ENCODE data around the gene ONECUT2. TPM values are rescaled to one million over a fixed set of nuclear protein-coding genes. Genes with fewer than 3 reads are reported as not detected.

The ONECUT2 gene
- total RNA-seq, 4 donors from 2014 or later, result under 0.01 to 0.06 (median under 0.01) TPM; not detected in 1

- WGBS, result 93% methylated on average over 3 of the region's 3 CpGs
- Histone ChIP-seq H3K9me3 (no peaks in the 10 kb centered on the region), H3K4me1 (peaks cover under 1 to 10% (median 9%) of the 10 kb centered on the region in 4 donors), H3K4me3 (no peak overlapping the region), H3K36me3 (no peaks in the 10 kb centered on the region), H3K27ac (replicated peaks in 1 of 4) (no peak overlapping the region), H3K27me3 (no peaks in the 10 kb centered on the region)
- TF ChIP-seq EP300 (IDR thresholded peaks at IDR 0.05) (no peak), POLR2AphosphoS5 (IDR thresholded peaks at IDR 0.05) (no peak), POLR2A (IDR thresholded peaks at IDR 0.05; ENCODE audit: low read depth) (no peak), CTCF (IDR thresholded peaks at IDR 0.05) (no peak)
- peak; percentile 81 for DNase-seq (ENCODE audit: extremely low spot score)
- intact Hi-C loops (cut with DNase I), result no loop called here
Measured at GRCh38 chr18:57461652-57462269, 26.6 kb downstream of the ONECUT2 start.

- H3K27ac ChIP-seq (replicated peaks in 1 of 4), result no peak overlapping the region
- H3K4me1 ChIP-seq, result peaks cover 3 to 13% (median 13%) of the 10 kb centered on the region in 4 donors
- peak; percentile 42 for DNase-seq (ENCODE audit: extremely low spot score)
- no peaks in the 10 kb centered on the region for H3K27me3 ChIP-seq
- H3K36me3 ChIP-seq, result no peaks in the 10 kb centered on the region
- intact Hi-C loops (cut with DNase I), result no loop called here
- 39% methylated on average over 2 of the region's 2 CpGs for WGBS
- no peak overlapping the region for H3K4me3 ChIP-seq
- no peaks in the 10 kb centered on the region for H3K9me3 ChIP-seq
- TF ChIP-seq POLR2A (IDR thresholded peaks at IDR 0.05; ENCODE audit: low read depth), result no peak
- TF ChIP-seq EP300 (IDR thresholded peaks at IDR 0.05), result no peak
Measured at GRCh38 chr18:57466307-57466706, 31.1 kb downstream of the ONECUT2 start.

- 74% methylated on average over 10 of the region's 10 CpGs for WGBS
- no peak overlapping the region for H3K27ac ChIP-seq (replicated peaks in 1 of 4)
- H3K9me3 ChIP-seq, result no peaks in the 10 kb centered on the region
- H3K4me3 ChIP-seq, result no peak overlapping the region
- peak; percentile 91 for DNase-seq (ENCODE audit: extremely low spot score)
- peaks cover 3 to 13% (median 13%) of the 10 kb centered on the region in 4 donors for H3K4me1 ChIP-seq
- intact Hi-C loops (cut with DNase I), result no loop called here
- TF ChIP-seq CTCF (IDR thresholded peaks at IDR 0.05) (no peak), POLR2AphosphoS5 (IDR thresholded peaks at IDR 0.05) (no peak), EP300 (IDR thresholded peaks at IDR 0.05) (no peak), POLR2A (IDR thresholded peaks at IDR 0.05; ENCODE audit: low read depth) (no peak)
- H3K27me3 ChIP-seq, result no peaks in the 10 kb centered on the region
- no peaks in the 10 kb centered on the region for H3K36me3 ChIP-seq
Measured at GRCh38 chr18:57466745-57467409, 31.7 kb downstream of the ONECUT2 start.

- TF ChIP-seq POLR2A (IDR thresholded peaks at IDR 0.05; ENCODE audit: low read depth), result no peak
- no peak for TF ChIP-seq POLR2AphosphoS5 (IDR thresholded peaks at IDR 0.05)
- TF ChIP-seq EP300 (IDR thresholded peaks at IDR 0.05), result no peak
Measured at GRCh38 chr18:57469884-57470283, 34.7 kb downstream of the ONECUT2 start.

GRCh38 chr18:57475408-57475807 lies 40.2 kb downstream of the ONECUT2 start:
- Histone ChIP-seq H3K4me3 (no peak overlapping the region), H3K9me3 (no peaks in the 10 kb centered on the region), H3K4me1 (no peaks in the 10 kb centered on the region), H3K27me3 (no peaks in the 10 kb centered on the region), H3K27ac (replicated peaks in 1 of 4) (no peak overlapping the region), H3K36me3 (no peaks in the 10 kb centered on the region)
- intact Hi-C loops (cut with DNase I), result no loop called here
- WGBS, result 67% methylated on average over 3 of the region's 3 CpGs
- DNase-seq (ENCODE audit: extremely low spot score), result peak; percentile 50
- no peak for TF ChIP-seq EP300 (IDR thresholded peaks at IDR 0.05)
- no peak for TF ChIP-seq CTCF (IDR thresholded peaks at IDR 0.05)
- TF ChIP-seq POLR2A (IDR thresholded peaks at IDR 0.05; ENCODE audit: low read depth), result no peak
- TF ChIP-seq POLR2AphosphoS5 (IDR thresholded peaks at IDR 0.05), result no peak

More at GRCh38 chr18:57469884-57470283, 34.7 kb downstream of the ONECUT2 start:
- no peaks in the 10 kb centered on the region for H3K27me3 ChIP-seq
- H3K4me1 ChIP-seq, result peaks cover 3 to 13% (median 13%) of the 10 kb centered on the region in 4 donors
- 71% methylated on average over 1 of the region's 3 CpGs for WGBS
- intact Hi-C loops (cut with DNase I), result no loop called here
- H3K4me3 ChIP-seq, result no peak overlapping the region
- DNase-seq (ENCODE audit: extremely low spot score), result peak; percentile 64
- H3K36me3 ChIP-seq, result no peaks in the 10 kb centered on the region
- H3K9me3 ChIP-seq, result no peaks in the 10 kb centered on the region
- no peak overlapping the region for H3K27ac ChIP-seq (replicated peaks in 1 of 4)

Measured in esophagus muscularis mucosa (tissue), 4 donors.